ENCODE data around the gene ZNF407.

ZNF407 gene

GRCh38 chr18:74918276-74918790 lies 320.7 kb downstream of the ZNF407 start:
- Histone ChIP-seq H3K36me3 (replicated peaks; ENCODE audit: insufficient read depth, low read length) (no peaks in the 10 kb centered on the region), H3K9me2 (replicated peaks; ENCODE audit: insufficient read depth, low read length) (no peaks in the 10 kb centered on the region)

GRCh38 chr18:74921057-74921820 lies 323.6 kb downstream of the ZNF407 start:
- Histone ChIP-seq H2AFZ (ENCODE audit: low read length) (no peak overlapping the region), H3K9me2 (replicated peaks; ENCODE audit: insufficient read depth, low read length) (no peaks in the 10 kb centered on the region), H3K9me3 (replicated peaks; ENCODE audit: insufficient read depth, low read length) (no peaks in the 10 kb centered on the region), H3K9ac (ENCODE audit: low read length) (no peak overlapping the region), H3K27me3 (replicated peaks; ENCODE audit: insufficient read depth, low read length) (no peaks in the 10 kb centered on the region), H3F3A (ENCODE audit: insufficient read depth, low read length) (no peaks in the 10 kb centered on the region), H3K4me1 (ENCODE audit: low read length) (no peaks in the 10 kb centered on the region), H3K4me3 (ENCODE audit: low read length) (no peak overlapping the region), H3K79me2 (ENCODE audit: low read length) (no peaks in the 10 kb centered on the region), H4K20me1 (ENCODE audit: insufficient read depth, low read length) (no peaks in the 10 kb centered on the region), H3K27ac (ENCODE audit: low read length) (no peak overlapping the region), H3K4me2 (ENCODE audit: low read depth, low read length) (no peak overlapping the region), H3K36me3 (replicated peaks; ENCODE audit: insufficient read depth, low read length) (no peaks in the 10 kb centered on the region)
- no peak for DNase-seq
- TF ChIP-seq CTCF (IDR thresholded peaks at IDR 0.05; ENCODE audit: low read length) (no peak), EZH2phosphoT487 (IDR thresholded peaks at IDR 0.05; ENCODE audit: low read length) (no peak), EZH2 (optimal IDR thresholded peaks at IDR 0.05; ENCODE audit: low read depth, low read length) (no peak)

More at GRCh38 chr18:74918276-74918790, 320.7 kb downstream of the ZNF407 start:
- H3K27ac ChIP-seq (ENCODE audit: low read length), result no peak overlapping the region
- H3K79me2 ChIP-seq (ENCODE audit: low read length), result no peaks in the 10 kb centered on the region
- H3F3A ChIP-seq (ENCODE audit: insufficient read depth, low read length), result no peaks in the 10 kb centered on the region
- no peak overlapping the region for H3K9ac ChIP-seq (ENCODE audit: low read length)
- H3K27me3 ChIP-seq (replicated peaks; ENCODE audit: insufficient read depth, low read length), result no peaks in the 10 kb centered on the region
- H3K4me3 ChIP-seq (ENCODE audit: low read length), result no peak overlapping the region
- no peaks in the 10 kb centered on the region for H3K4me1 ChIP-seq (ENCODE audit: low read length)
- H3K9me3 ChIP-seq (replicated peaks; ENCODE audit: insufficient read depth, low read length), result no peaks in the 10 kb centered on the region
- no peak for TF ChIP-seq EZH2phosphoT487 (IDR thresholded peaks at IDR 0.05; ENCODE audit: low read length)
- TF ChIP-seq EZH2 (optimal IDR thresholded peaks at IDR 0.05; ENCODE audit: low read depth, low read length), result no peak
- no peak for TF ChIP-seq CTCF (IDR thresholded peaks at IDR 0.05; ENCODE audit: low read length)
- no peak overlapping the region for H2AFZ ChIP-seq (ENCODE audit: low read length)
- no peaks in the 10 kb centered on the region for H4K20me1 ChIP-seq (ENCODE audit: insufficient read depth, low read length)
- no peak for DNase-seq
- no peak overlapping the region for H3K4me2 ChIP-seq (ENCODE audit: low read depth, low read length)

GRCh38 chr18:74926051-74926450 lies 328.4 kb downstream of the ZNF407 start:
- Histone ChIP-seq H3K79me2 (ENCODE audit: low read length) (no peaks in the 10 kb centered on the region), H2AFZ (ENCODE audit: low read length) (no peak overlapping the region), H4K20me1 (ENCODE audit: insufficient read depth, low read length) (no peaks in the 10 kb centered on the region), H3K9me2 (replicated peaks; ENCODE audit: insufficient read depth, low read length) (no peaks in the 10 kb centered on the region), H3K9me3 (replicated peaks; ENCODE audit: insufficient read depth, low read length) (no peaks in the 10 kb centered on the region), H3F3A (ENCODE audit: insufficient read depth, low read length) (no peaks in the 10 kb centered on the region), H3K27me3 (replicated peaks; ENCODE audit: insufficient read depth, low read length) (no peaks in the 10 kb centered on the region), H3K27ac (ENCODE audit: low read length) (no peak overlapping the region), H3K9ac (ENCODE audit: low read length) (no peak overlapping the region), H3K4me2 (ENCODE audit: low read depth, low read length) (no peak overlapping the region), H3K4me3 (ENCODE audit: low read length) (no peak overlapping the region), H3K4me1 (ENCODE audit: low read length) (no peaks in the 10 kb centered on the region), H3K36me3 (replicated peaks; ENCODE audit: insufficient read depth, low read length) (no peaks in the 10 kb centered on the region)
- TF ChIP-seq EZH2 (optimal IDR thresholded peaks at IDR 0.05; ENCODE audit: low read depth, low read length), result no peak
- no peak for TF ChIP-seq CTCF (IDR thresholded peaks at IDR 0.05; ENCODE audit: low read length)
- TF ChIP-seq EZH2phosphoT487 (IDR thresholded peaks at IDR 0.05; ENCODE audit: low read length), result no peak
- no peak for DNase-seq

All from MM.1S (cell line).